GM18498 (cell line): ENCODE results near the gene GCN1.

Source experiments
- ATAC-seq: cut with Tn5 transposase; IDR thresholded peaks from one replicate; pipeline ENCODE4 v1.9.1; 2021; ENCODE audit warnings: mild to moderate bottlenecking, moderate library complexity; ENCODE audit not compliant: unreplicated experiment

GCN1 gene

DNA sequence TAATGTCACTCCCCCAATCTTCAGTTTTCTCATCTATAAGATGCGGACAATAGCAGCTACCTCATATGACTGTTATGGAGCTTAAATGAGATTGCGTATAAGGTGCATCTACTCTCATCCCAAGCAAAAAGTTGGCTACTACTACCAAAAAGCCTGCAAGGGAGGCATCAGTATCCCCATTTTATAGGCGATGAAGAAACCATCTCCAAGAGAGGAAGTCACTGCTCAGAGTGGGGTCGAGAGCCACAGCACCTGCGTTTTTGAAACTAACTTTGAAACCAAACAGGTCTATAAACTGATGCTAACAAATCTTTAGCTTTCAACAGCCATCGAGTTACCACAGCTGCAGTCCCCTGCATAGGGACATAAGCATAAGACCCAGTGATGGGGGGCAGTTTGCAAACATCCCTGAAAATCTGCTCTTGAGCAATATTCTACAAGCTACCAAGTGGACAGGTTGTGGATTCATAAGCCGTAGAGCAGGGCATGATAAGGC lies 3.5 kb downstream of the GCN1 start:
- no peak for ATAC-seq

DNA sequence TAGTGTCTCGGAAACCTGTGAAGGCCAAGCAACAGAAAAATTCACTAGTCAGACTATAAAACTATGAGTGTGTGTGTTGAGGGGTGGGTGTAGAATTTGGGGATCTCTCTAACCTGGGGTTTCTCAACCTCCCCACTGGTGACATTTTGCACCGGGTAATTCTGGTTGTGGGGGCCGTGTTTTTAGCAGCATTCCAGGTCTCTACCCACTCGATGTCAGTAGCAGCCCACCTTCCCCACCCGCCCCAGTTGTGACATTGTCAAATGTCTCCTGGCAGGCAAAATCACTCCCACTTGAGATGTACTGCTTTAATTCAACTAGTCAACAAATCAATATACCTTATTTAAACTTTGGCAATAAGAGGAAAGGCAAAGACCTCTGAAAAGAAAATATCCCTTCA lies 4.1 kb downstream of the GCN1 start:
- no peak for ATAC-seq

DNA sequence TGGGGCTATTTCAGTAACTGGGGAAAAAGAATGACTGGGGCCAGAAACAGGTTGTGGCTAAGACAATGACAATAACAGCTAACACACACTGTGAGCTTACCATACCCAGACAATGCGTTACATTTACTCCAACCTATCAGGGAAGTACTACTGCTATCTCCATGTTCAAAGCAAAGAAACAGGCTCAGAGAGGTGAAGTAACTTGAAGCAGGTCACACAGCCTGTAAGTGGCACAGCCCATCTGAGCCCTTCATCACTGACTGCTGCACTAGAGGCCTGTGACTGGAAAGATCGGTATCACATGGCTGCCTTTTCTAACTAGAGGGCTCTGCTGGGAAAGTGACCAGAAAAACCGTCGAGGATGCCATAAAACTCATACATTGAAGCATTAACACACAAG lies 7.9 kb downstream of the GCN1 start:
- no peak for ATAC-seq

DNA sequence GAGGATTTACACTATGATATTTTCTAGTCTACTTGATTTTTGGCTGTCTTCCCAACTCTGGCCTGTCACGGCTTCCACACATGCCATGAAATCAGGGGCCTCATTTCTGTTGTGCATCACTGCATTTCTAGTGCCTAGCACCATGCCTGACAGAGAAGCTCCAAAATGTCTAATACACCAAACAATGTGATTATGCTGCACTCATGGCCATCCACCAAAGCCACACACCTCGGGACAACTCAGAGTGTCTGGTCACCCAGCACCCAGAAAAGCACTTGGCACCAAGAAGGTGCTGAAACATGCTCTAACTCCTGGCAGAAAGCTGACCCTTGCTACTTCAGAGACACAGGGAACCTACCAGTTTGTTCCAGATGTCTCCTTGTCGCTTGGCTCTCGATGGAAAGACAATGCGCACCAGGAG lies 11.3 kb downstream of the GCN1 start:
- no peak for ATAC-seq

DNA sequence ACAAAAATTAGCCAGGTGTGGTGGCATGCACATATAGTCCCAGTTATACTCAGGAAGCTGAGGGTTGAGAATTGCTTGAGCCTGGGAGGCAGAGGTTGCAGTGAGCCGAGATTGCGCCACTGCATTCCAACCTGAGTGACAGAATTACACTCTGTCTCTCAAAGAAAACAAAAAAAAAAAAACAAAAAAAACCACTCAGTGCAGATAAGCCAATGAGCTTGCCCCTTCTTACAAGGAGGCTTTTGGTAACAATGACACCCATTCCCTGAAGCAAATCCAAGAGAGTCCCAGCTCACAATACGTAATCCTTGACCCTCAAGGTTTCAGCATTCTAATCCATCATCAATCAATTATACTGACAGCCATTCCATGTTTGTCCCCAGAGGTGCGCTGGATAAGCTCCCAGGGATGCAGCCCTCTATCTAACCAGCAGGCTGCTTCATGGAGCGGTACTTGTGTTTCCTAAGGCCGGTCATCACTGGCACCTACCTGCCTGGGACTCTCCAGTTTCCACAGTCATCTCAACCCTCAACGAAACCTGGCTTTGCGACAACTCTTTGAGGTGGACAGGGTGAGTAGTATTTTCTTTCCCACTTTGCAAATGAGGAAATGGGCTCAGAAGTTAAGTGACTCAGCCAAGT lies 12.4 kb downstream of the GCN1 start:
- no peak for ATAC-seq

DNA sequence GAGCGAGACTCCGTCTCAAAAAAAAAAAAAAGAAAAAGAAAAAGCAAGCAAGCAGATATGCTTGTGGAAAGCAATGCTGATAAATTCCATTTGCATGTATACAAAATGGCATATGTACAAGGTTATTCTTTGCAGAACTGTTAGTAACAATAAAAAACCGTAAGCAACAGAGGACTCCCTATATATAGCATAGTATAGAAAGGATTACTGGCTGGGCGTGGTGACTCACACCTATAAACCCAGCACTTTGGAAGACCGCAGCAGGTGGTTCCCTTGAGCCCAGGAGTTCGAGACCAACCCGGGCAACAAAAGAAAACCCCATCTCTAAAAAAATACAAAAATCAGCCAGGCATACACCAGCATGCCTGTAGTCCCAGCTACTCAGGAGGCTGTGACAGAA lies 13.5 kb downstream of the GCN1 start:
- no peak for ATAC-seq

DNA sequence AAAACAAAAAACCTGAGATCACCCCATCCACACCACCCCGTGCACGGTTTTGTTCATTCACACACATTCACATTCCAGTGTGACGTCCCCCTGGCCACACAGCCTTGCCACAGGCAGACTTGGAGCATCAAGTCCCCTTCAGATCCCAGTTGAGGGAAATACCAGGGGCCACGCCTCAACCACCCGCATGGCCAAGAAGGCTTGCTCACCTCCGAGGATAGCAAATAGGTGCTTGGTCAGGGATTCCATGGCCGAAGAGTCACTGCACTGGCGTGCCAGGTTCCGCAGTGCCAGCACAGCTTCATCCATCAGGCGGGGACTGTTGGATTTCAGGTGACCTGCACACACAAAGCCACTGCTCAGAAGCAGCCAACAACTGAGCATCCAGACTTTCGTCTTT lies 19.0 kb downstream of the GCN1 start:
- ATAC-seq, result no peak

DNA sequence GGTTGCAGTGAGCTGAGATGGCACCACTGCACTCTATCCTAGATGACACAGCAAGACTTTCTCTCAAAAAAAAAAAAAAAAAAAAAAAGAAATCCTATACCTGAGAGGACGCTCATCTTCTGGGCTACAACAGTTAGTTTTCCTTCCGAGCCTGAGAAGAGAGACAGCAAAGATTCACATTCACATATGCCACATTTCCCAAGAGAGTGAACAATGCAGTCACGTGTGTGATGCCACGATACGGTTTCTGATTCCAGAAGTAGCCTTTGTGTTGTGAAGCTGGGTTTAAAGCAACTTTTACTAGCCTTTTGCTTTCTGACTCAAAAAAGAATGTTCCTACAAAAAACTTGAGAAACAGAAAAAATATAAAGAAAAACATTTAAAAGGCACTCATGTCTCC lies 19.5 kb downstream of the GCN1 start:
- no peak for ATAC-seq

DNA sequence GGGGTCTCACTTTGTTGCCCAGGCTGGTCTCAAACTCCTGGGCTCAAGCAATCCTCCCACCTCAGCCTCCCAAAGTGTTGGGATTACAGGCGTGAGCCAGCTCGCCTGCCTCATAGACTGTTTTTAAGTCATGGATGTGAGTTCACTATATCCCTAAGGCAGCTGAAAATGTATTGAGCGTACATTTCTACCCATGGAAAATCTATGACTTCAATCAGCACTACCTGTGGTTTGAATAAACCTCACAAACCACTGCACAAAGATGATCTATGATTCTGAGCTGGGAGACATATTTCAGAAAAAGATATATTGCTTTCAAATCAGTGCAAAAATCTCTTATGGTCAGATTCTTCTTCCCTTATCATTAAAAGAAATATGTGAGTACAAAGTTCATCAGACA lies 22.5 kb downstream of the GCN1 start:
- no peak for ATAC-seq

DNA sequence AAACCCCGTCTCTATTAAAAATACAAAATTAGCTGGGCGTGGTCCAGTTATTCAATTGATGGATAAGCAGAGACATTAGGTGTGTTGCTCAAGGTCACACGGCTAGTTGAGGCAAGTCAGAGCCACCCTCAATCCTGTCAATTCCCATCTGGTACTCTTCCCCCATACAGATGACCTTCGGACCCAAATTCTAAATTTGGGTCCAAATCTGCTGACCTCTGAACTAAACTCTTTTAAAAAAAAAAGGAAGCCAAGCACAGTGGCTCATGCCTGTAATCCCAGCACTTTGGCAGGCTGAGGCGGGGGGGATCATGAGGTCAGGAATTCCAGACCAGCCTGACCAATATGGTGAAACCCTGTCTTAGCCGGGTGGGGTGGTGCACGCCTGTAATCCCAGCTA lies 23.9 kb downstream of the GCN1 start:
- ATAC-seq, result no peak

DNA sequence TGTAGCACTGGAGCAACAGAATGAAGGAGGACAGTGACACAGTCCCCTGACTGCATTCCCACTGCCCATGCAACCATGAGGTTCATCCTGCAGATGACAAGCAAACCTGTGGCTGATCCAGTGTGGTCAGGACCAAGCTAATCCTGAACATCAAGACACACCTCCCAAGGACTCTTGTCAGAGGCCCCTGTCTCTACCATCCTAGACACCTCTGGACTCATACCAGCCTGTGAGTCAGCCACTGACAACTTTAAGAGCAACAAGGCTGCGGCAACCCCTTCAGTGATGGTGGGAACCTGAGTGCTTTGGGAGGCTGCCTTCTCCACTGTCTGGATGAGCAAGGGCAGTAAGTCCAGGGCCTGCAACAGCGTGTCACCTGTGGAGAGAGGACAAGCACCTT lies 24.6 kb downstream of the GCN1 start:
- ATAC-seq, result no peak

DNA sequence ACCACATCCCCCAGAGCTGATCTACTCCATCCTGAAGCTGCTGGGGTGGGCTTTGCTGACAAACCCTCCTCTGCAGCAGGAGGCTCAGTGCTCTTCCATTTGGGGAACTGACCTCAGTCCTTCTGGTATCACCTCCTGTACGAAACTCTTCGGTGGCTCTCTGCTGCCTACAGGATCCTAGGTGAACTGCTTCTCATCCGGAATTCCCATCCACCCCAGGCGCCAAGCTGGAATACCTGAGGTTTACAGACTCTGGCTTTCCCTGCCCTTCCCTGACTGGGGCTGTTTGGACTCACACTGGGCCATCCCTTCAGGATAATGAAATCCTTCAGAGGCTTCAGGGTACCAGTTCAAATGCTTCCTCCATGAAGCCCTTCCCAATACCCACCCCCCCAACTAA lies 26.2 kb downstream of the GCN1 start:
- ATAC-seq, result no peak

DNA sequence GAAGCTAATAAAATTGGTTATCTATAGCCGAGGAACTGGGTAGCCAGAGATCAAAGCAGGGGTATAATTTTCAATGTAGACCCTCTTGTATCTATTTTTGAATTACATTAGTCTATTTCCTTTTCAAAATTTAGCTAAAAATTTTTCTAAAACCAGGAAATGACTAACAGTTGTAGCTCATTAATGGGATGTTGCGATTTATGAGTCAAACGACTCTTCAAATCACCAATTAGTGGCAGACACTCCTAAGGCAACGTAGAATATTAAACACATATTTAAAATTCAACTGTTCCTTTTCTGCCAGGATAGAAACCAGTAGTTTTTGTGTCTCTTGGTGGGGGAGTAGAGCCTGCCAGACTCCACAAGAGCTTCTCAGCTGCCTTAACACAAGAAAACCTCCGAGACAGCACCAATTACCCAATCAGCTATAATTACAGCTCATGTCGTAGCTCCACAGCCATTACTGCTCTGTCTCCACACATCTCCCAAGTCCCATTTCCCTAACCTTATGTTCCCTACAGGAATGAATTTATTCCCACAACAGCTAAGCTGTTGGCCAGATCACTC lies 26.9 kb downstream of the GCN1 start:
- no peak for ATAC-seq

DNA sequence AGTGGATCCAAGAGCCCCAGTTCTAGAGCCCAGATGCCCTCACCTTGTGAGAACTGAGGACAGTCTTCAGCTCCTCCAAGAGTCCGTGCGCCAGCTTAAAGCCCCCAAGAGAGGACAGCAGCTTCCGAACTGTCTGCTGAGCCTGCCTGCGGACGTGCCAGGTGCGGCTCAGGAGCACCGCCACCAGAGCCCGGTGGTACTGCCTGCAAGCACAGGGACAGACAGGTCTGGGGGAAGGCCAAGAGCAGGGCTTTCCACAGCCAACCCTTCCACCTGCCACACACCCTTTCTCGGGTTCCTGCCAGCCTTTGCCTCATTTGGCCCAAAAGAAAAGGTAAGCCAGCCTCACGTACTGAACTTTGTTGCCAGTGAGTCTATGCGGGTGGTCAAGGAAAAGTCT lies 30.2 kb downstream of the GCN1 start:
- no peak for ATAC-seq

DNA sequence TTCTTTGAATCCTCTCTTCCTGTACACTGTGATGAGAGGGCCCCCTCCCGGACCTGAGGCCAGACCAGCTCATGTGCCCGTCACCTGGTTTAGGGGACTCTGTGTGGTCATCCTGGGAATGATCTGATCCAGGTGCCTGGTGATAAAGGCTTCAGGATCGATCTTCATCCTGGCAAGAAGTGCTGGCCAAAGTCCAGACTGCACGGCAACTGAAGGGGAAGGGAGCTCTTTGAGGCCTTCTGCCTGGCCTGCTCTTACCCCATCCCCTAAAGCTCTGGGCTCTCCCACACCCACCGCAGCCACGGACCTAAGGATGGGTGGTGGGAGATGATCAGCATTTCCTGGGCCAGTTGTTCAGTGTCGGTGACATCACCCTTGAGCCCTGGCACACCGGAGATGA lies 31.8 kb downstream of the GCN1 start:
- ATAC-seq, result no peak

DNA sequence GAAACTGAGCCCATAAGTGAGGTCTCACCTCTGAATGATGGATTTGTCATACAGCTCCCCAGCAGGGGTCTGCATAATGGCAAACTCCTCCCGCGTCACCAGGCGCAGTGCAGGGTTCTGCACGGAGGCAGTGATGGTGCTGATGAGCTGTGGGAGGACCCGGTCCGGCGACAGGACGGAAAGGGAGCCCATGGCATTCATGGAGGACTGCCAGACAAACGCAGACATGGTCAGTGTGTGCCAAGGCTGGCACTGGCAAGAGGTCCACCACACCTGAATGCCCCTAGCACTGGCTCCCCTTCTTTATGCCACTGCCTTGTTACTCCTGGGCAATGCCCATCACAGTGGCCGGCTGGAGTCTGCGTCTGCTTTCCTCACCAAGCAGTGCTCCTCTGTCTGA lies 32.7 kb downstream of the GCN1 start:
- ATAC-seq, result no peak

DNA sequence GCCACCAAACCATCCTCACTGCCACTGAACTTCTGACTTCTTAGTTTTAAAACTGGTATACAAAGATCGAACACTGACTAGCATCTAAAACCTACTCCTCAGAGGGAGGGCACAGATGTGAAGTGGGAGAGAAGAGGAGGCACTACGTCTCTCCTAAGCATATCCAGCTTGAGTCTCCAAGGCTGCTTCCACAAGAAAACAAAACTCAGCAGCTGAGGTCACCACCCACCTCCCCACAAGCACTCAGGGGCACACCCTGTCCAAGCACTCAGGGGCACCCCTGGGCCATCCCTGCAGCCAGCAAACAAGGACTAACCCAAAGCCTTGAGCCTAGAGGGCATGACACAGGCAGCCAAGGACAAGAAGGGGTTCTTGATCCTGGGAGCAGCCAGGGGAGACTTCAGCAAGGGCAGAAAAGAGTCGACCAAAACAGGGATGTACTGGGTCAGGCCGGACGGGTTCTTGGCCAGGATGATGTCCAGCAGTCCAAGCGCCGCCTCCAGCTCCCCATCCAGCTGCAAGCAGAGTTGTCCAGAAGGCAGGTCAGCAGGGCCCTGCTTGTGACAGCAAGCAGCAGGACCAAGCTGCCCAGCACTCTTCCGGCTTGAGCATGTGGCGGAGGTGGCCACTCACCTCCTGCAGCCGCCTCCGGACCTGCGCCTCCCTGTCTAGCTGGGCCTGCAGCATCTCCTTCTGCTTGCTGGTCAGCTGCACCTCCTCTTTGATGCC lies 34.8 kb downstream of the GCN1 start:
- no peak for ATAC-seq

DNA sequence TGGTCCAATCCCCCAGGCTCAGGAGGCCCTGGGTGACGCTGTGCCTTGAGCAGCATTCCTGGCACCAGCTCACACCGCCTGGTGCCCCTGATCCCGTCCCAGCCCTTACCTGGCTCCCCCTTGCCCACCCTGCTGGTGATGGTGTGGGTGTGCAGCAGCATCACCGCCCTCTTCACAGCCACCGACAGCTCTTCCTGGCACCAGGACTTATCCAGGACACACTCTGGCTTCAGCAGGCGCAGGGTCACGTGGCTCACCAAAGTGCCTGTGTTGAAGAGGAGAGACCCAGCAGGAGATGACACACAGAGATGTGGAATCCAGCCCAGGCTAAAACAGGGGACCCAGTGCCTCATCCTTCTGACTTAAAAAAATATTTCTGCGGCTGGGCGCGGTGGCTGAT lies 36.2 kb downstream of the GCN1 start:
- no peak for ATAC-seq

DNA sequence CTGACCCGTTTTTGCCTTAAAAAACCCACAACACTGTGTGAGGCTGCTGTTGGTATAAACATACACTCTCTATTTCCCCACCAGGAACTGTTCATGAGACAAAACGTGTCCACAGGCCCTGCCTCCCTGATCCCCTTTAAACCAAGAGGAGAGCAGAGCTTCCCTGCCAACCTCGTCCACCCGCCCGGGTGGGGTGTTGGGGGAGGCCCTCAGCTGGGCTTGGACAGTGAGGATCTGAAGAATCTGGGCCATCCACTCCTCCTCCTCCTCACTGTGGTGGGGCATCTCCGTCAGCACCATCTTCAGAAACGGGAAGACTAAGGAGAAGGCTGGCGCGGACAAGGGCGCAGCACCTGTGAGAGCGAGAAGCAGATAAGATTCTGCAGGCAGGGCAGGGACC lies 36.8 kb downstream of the GCN1 start:
- no peak for ATAC-seq

DNA sequence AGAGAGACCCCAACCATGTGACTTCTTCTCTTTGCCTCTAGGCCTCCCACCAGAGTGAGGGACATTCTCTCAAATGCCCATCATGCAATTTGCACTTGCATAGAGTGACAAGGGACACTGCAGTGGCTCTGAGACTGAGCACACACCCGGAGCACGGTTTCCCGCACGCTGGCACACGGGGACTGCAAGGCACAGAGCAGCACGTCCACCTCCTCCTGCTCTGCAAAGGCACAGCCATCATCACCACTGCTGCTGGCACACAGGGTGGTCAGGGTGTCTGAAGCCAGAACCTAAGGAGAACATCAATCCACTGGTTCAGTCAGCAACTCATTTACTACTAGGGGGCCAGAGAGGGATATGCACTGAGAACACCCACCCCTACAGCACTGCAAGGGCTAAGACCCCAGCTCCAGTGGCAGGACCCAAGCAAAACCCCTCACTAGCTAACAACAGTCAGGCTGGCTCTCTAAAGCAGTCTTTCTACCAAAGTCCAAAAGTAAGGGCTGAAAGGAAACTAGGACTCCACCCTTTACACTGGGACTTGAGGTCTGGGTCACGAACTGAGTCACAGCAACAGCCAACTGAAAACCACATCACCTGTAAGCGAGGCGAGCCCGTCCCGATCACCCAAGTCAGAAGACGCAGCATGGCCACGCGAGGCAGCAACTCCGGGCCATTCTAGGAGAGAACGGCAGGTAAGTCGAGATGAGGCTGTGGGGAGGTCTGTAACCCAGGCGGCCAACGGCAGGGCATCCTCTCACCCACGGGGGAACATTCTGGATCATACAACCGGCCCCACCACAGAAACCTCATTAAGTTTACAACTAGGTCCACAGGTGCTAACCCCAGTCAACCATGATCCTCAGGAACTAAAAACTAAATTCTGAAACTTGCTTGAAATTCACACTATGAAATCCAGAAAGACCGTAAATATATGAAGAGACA lies 37.9 kb downstream of the GCN1 start:
- ATAC-seq, result no peak

DNA sequence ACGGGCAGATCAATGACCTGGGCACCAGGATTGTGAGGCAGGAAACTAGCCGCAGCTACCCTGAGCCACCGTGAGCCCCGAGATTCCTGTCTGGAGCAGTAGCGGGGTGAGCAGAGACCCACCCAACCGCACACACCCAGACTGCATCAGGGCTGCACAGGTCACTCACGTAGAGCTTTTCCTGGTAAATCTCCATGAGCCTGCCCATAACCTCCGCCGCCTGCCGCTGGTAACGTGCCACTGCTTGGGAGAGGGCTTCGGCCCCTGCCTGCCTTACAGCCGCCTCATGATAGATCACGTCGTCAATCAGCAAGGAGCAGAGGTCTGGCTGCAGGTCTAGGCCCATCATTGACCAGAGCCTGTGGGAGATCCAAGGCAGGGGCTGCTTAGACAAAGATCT lies 39.4 kb downstream of the GCN1 start:
- no peak for ATAC-seq
